Measurements from ENCODE around the gene KCNQ1. TPM values are rescaled to one million over a fixed set of nuclear protein-coding genes. Genes with fewer than 3 reads are reported as not detected.

Gene KCNQ1
- total and polyA plus RNA-seq, 9 of the 15 experiments (the other 6 are each of a cell fraction or from before 2014, with no cell fraction given): 0.44 TPM; not detected in 8

DNA sequence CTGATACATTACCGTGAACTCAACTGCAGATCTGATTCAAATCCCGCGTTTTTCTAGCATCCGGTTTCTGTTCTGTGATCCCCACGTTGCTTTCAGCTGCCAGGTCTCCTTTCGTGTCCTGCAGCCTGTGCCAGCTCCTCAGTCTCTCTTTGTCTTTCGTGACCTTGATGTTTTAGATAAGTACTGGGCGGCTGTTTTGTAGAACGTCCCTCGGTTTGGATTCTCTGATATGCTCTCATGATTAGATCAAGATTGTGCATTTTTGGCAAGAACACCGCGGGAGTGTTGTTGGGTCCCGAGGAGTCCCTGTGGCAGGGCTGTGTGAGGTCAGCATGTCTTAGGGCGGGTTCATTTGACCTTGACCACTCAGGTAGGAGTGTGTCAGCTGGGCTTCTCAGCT is 38.6 kb downstream of the KCNQ1 start:
- BruUV-seq (replicated peaks): no TSS peak
- Histone ChIP-seq H3K27me3 (ENCODE audit: control insufficient read depth in 2 of 2, insufficient read depth in 2 of 2, low read length in 2 of 2) (peaks cover 4 to 31% of the 10 kb centered on the region in 2 experiments; a peak in 4 of 5 replicates), H3K27ac (ENCODE audit: extremely low read depth, low read depth, low read length) (no peak overlapping the region), H3K4me2 (ENCODE audit: insufficient read depth, low read length) (no peak overlapping the region), H3K4me3 (no peak overlapping the region), H2AFZ (ENCODE audit: low read depth, low read length) (no peak overlapping the region), H3K9me1 (ENCODE audit: control insufficient read depth, insufficient read depth, low read length) (no peaks in the 10 kb centered on the region), H3K9me3 (replicated peaks; ENCODE audit: control insufficient read depth, insufficient read depth, low read depth, low read length) (no peaks in the 10 kb centered on the region; the same call in 1 of the 2 replicates), H3K9ac (ENCODE audit: insufficient read depth in 1 of 2, low read depth in 2 of 2, low read length in 2 of 2) (no peak overlapping the region), H3K4me1 (replicated peaks in 1 of 2; ENCODE audit: control insufficient read depth in 2 of 2, insufficient read depth in 2 of 2, low read length in 2 of 2) (no peaks in the 10 kb centered on the region), H3K79me2 (ENCODE audit: control insufficient read depth, insufficient read depth, low read length) (no peaks in the 10 kb centered on the region), H3K36me3 (ENCODE audit: control insufficient read depth, insufficient read depth, low read length) (no peaks in the 10 kb centered on the region), H4K20me1 (replicated peaks; ENCODE audit: control insufficient read depth, insufficient read depth, low read length) (no peaks in the 10 kb centered on the region)
- intact Hi-C loops (cut with micrococcal nuclease) (no loop called here), in situ Hi-C loops (cut with MboI) (no loop called here)
- 1% methylated on average over 14 of the region's 14 CpGs for WGBS (ENCODE audit: insufficient coverage, low coverage, missing lambda C conversion rate)
- FAIRE-seq (no peak), DNase-seq (ENCODE audit: extremely low read depth in 1 of 4, low spot score in 3 of 4) (peak in 1 of 4 experiments; percentile 2), ATAC-seq (no peak)
- CTCF ChIA-PET (ENCODE audit: low intra/inter-chr PET ratio): no interaction called here
- no peak for TF ChIP-seq RHOXF2B (CRISPR knock-in tag; conservative IDR thresholded peaks at IDR 0.05)
- POLR2A ChIA-PET: no interaction called here

DNA sequence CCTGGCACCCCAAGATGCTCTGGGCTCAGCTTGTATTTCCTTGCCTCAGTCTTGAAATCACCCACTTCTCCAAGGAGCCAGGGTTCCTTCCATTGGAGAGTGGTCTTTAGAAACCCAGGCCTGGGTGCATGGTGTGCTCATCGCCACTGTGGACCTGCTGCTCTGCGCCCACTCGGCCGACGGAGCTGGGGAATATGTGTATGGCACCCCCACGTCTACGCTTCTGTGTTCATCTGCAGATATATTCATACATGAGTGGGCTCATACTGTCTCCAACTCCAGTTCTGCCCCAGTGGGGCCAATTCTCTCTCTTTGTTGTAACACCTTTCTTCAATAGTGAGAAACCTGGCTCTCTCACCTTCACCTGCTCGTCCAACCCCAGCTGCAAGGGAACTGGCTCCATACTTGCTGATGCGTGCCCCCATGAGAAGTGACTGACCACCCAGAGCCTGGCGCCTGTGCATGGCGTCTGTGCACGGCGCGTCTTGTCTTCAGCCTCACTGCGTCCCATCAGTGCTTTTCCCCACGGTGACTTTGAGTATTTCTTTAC is 39.8 kb downstream of the KCNQ1 start:
- Histone ChIP-seq H3K27ac (ENCODE audit: extremely low read depth, low read depth, low read length) (no peak overlapping the region), H3K9ac (ENCODE audit: insufficient read depth in 1 of 2, low read depth in 2 of 2, low read length in 2 of 2) (no peak overlapping the region), H3K79me2 (ENCODE audit: control insufficient read depth, insufficient read depth, low read length) (no peaks in the 10 kb centered on the region), H2AFZ (ENCODE audit: low read depth, low read length) (no peak overlapping the region), H3K4me3 (no peak overlapping the region), H3K36me3 (ENCODE audit: control insufficient read depth, insufficient read depth, low read length) (no peaks in the 10 kb centered on the region), H3K9me1 (ENCODE audit: control insufficient read depth, insufficient read depth, low read length) (no peaks in the 10 kb centered on the region), H3K27me3 (ENCODE audit: control insufficient read depth in 2 of 2, insufficient read depth in 2 of 2, low read length in 2 of 2) (peaks cover 4 to 31% of the 10 kb centered on the region in 2 experiments; a peak in 4 of 5 replicates), H3K4me1 (replicated peaks in 1 of 2; ENCODE audit: control insufficient read depth in 2 of 2, insufficient read depth in 2 of 2, low read length in 2 of 2) (no peaks in the 10 kb centered on the region), H4K20me1 (replicated peaks; ENCODE audit: control insufficient read depth, insufficient read depth, low read length) (no peaks in the 10 kb centered on the region), H3K9me3 (replicated peaks; ENCODE audit: control insufficient read depth, insufficient read depth, low read depth, low read length) (no peaks in the 10 kb centered on the region; the same call in 1 of the 2 replicates), H3K4me2 (ENCODE audit: insufficient read depth, low read length) (no peak overlapping the region)
- BruUV-seq (replicated peaks): no TSS peak
- FAIRE-seq (no peak), DNase-seq (ENCODE audit: extremely low read depth in 1 of 4, low spot score in 3 of 4) (peak in 1 of 4 experiments; percentile 1), ATAC-seq (no peak)
- ChIA-PET POLR2A (no interaction called here), CTCF (ENCODE audit: low intra/inter-chr PET ratio) (no interaction called here)
- in situ Hi-C loops (cut with MboI): no loop called here
- WGBS (ENCODE audit: insufficient coverage, low coverage, missing lambda C conversion rate): 26% methylated on average over 16 of the region's 16 CpGs
- intact Hi-C loops (cut with micrococcal nuclease): no loop called here
- TF ChIP-seq ZNF764 (CRISPR knock-in tag; IDR thresholded peaks at IDR 0.05; ENCODE audit: low read depth) (no peak), SRSF7 (optimal IDR thresholded peaks at IDR 0.05; ENCODE audit: low read depth, low read length) (no peak)
- TF ChIP-seq, protein P1, sequence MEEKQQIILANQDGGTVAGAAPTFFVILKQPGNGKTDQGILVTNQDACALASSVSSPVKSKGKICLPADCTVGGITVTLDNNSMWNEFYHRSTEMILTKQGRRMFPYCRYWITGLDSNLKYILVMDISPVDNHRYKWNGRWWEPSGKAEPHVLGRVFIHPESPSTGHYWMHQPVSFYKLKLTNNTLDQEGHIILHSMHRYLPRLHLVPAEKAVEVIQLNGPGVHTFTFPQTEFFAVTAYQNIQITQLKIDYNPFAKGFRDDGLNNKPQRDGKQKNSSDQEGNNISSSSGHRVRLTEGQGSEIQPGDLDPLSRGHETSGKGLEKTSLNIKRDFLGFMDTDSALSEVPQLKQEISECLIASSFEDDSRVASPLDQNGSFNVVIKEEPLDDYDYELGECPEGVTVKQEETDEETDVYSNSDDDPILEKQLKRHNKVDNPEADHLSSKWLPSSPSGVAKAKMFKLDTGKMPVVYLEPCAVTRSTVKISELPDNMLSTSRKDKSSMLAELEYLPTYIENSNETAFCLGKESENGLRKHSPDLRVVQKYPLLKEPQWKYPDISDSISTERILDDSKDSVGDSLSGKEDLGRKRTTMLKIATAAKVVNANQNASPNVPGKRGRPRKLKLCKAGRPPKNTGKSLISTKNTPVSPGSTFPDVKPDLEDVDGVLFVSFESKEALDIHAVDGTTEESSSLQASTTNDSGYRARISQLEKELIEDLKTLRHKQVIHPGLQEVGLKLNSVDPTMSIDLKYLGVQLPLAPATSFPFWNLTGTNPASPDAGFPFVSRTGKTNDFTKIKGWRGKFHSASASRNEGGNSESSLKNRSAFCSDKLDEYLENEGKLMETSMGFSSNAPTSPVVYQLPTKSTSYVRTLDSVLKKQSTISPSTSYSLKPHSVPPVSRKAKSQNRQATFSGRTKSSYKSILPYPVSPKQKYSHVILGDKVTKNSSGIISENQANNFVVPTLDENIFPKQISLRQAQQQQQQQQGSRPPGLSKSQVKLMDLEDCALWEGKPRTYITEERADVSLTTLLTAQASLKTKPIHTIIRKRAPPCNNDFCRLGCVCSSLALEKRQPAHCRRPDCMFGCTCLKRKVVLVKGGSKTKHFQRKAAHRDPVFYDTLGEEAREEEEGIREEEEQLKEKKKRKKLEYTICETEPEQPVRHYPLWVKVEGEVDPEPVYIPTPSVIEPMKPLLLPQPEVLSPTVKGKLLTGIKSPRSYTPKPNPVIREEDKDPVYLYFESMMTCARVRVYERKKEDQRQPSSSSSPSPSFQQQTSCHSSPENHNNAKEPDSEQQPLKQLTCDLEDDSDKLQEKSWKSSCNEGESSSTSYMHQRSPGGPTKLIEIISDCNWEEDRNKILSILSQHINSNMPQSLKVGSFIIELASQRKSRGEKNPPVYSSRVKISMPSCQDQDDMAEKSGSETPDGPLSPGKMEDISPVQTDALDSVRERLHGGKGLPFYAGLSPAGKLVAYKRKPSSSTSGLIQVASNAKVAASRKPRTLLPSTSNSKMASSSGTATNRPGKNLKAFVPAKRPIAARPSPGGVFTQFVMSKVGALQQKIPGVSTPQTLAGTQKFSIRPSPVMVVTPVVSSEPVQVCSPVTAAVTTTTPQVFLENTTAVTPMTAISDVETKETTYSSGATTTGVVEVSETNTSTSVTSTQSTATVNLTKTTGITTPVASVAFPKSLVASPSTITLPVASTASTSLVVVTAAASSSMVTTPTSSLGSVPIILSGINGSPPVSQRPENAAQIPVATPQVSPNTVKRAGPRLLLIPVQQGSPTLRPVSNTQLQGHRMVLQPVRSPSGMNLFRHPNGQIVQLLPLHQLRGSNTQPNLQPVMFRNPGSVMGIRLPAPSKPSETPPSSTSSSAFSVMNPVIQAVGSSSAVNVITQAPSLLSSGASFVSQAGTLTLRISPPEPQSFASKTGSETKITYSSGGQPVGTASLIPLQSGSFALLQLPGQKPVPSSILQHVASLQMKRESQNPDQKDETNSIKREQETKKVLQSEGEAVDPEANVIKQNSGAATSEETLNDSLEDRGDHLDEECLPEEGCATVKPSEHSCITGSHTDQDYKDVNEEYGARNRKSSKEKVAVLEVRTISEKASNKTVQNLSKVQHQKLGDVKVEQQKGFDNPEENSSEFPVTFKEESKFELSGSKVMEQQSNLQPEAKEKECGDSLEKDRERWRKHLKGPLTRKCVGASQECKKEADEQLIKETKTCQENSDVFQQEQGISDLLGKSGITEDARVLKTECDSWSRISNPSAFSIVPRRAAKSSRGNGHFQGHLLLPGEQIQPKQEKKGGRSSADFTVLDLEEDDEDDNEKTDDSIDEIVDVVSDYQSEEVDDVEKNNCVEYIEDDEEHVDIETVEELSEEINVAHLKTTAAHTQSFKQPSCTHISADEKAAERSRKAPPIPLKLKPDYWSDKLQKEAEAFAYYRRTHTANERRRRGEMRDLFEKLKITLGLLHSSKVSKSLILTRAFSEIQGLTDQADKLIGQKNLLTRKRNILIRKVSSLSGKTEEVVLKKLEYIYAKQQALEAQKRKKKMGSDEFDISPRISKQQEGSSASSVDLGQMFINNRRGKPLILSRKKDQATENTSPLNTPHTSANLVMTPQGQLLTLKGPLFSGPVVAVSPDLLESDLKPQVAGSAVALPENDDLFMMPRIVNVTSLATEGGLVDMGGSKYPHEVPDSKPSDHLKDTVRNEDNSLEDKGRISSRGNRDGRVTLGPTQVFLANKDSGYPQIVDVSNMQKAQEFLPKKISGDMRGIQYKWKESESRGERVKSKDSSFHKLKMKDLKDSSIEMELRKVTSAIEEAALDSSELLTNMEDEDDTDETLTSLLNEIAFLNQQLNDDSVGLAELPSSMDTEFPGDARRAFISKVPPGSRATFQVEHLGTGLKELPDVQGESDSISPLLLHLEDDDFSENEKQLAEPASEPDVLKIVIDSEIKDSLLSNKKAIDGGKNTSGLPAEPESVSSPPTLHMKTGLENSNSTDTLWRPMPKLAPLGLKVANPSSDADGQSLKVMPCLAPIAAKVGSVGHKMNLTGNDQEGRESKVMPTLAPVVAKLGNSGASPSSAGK (IDR thresholded peaks at IDR 0.05): no peak
